NCI-H146 treated with DMSO at 0.1 percent for 48 hours (cell line): ENCODE measurements around the gene ELF3.
A peak's percentile ranks its signal among the peaks of the same experiment; 100 is the strongest.
"Not testable (repeated sequence)": the region's sequence is repeated elsewhere in the genome, so short reads cannot be mapped to it uniquely, and the experiment has no call there.

ENCODE experiments used
- DNase-seq: peaks from one replicate; lab custom pipeline; 2025; ENCODE audit not compliant: unreplicated experiment; lab: John Stamatoyannopoulos, UW

ELF3 gene

GRCh38 chr1:202007805-202008489 is 2.4 kb upstream of the ELF3 start:
- no peak for DNase-seq

GRCh38 chr1:202009326-202010179 is 834 bp upstream of the ELF3 start:
- peak; percentile 78 for DNase-seq

DNA sequence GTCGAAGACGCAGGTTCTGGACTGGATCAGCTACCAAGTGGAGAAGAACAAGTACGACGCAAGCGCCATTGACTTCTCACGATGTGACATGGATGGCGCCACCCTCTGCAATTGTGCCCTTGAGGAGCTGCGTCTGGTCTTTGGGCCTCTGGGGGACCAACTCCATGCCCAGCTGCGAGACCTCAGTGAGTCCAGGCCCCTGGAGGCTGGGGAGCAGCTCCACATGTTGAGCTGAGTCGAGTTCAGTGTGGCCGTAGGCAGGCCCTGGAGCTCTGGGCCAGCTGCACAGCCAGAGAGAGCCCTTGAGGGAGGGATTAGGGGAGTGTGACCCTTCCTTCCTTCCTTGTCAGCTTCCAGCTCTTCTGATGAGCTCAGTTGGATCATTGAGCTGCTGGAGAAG is 1.6 kb downstream of the ELF3 start:
- DNase-seq, result no peak

DNA sequence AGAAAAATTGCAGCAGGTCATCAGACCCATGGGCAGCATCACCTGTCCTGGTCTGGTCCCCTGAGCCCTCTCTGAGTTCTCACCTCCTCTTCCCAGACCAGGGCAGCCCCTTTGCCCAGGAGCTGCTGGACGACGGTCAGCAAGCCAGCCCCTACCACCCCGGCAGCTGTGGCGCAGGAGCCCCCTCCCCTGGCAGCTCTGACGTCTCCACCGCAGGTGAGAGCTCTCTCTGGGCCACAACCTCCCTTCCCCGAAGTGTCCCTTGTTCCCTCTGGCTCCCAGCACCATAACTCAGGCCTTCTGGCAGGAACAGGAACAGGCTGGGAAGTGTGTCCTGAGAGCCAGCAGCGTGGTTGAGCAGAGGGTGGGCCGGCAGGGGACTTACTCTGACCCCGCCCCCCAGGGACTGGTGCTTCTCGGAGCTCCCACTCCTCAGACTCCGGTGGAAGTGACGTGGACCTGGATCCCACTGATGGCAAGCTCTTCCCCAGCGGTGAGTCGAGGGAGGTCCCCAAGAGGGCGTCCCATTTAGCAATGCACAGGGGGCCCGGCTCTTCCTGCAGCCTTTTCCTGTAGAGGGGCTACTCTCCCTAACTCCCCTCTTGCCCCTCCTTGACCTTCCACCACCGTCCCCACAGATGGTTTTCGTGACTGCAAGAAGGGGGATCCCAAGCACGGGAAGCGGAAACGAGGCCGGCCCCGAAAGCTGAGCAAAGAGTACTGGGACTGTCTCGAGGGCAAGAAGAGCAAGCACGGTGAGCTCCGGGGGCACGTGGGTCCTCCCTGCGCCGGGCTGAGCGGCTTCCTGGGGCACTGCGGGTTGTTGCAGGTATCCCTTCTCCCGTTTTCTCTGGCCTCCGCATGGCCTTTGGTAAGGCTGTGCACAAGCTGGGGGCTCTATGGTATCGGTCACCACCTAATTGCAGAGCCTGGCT is 2.4 kb downstream of the ELF3 start:
- no peak for DNase-seq

DNA sequence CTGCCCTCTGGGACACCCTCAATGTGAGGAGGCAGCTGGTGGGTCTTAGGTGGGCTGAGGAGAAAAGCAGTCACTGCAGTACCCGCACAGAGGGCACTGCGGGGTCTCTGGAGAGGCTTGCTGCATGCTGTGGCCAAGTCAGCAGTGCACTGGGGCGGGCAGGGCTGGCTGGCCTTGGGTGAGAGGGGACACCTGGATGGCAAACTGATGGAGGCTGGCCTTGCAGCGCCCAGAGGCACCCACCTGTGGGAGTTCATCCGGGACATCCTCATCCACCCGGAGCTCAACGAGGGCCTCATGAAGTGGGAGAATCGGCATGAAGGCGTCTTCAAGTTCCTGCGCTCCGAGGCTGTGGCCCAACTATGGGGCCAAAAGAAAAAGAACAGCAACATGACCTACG is 3.2 kb downstream of the ELF3 start:
- no peak for DNase-seq

GRCh38 chr1:202014060-202014459 is 3.7 kb downstream of the ELF3 start:
- DNase-seq, result no peak

GRCh38 chr1:202014915-202015661 is 4.7 kb downstream of the ELF3 start:
- no peak for DNase-seq

- no peak for DNase-seq
These were observed 5.2 kb downstream of the ELF3 start for GRCh38 chr1:202015662-202015937.

- DNase-seq, result no peak
These were observed 5.8 kb downstream of the ELF3 start for GRCh38 chr1:202016022-202016810.

- no peak for DNase-seq
These were observed 6.7 kb downstream of the ELF3 start for GRCh38 chr1:202016811-202017748.

DNA sequence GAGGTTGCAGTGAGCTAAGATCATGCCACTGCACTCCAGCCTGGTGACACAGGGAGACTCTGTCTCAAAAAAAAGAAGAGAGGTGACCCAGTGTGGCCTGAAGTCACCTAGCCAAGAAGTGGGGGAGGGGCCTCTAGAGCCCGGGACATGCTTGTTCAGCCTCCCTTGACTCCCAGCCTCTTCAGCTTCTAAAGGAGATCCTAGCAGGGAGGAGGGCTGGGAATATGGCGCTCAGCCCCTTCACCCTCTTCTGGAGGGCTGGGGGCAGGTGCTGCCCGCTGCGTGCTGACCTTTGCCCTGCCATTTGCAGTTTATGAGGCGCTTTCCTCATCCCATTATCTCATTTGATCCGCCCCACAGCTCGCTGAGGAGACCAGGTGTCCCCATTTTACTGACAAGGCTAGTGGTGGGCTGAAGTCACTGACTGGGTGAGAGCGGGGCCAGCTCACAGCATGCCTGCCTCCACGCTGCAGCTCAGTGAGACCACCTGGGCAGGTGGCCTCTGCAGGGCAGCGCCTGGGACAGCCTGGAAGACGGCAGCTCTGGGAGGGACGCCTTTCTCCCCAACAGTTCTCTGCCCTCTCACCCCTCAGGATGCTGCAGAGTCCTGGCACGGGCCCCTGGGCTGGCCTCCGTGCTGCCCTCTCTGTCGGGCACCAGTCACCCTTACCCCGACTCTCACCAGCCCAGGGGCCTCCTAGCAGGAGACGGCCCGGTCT is 7.5 kb downstream of the ELF3 start:
- DNase-seq, result peak; percentile 52

- DNase-seq, result peak; percentile 83
These were observed 8.3 kb downstream of the ELF3 start for GRCh38 chr1:202018468-202019234.

- DNase-seq, result not testable (repeated sequence)
These were observed 8.8 kb downstream of the ELF3 start for GRCh38 chr1:202019235-202019558.

GRCh38 chr1:202023001-202023433 is 12.6 kb downstream of the ELF3 start:
- peak; percentile 89 for DNase-seq

- peak; percentile 64 for DNase-seq
These were observed 18.8 kb downstream of the ELF3 start for GRCh38 chr1:202029171-202029665.

DNA sequence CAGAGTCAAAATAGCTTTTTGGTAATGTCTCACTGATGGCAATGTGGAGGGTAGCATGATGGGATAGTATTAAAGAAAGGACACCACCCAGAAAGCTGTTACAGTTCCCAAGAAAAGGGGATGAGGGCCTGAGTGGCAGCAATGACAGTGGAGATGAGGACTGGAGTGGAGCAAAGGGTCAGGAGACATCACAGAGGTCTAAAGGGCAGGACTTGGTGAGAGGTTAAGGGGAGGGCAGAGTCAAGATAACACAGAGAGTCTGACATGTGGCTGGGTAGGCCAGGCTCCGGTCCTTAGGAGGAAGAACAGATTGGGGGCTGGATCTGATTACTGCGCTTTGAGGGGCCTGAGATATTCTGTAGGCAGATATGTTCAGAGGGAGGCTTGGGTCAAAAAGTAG is 19.3 kb downstream of the ELF3 start:
- DNase-seq, result no peak

DNA sequence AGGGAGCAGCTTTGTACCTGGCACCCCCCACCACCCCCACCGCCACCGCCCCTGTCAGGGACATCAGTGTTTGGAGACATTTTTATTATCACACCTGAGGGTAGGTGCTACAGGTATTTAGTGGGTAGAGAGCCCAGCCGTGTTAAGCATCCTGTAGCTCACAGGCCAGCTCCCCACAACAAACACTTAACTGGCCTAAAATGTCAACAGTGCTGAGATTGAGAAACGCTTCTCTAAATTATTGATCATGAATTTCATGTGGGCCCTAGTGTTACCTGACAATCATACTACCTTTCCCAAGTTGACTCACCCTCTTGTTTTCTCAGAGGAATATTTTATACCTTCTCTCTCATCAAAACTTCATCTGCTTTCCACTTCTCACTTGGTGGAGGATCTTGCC is 21.4 kb downstream of the ELF3 start:
- no peak for DNase-seq
